Mononuclear cell (primary cell): ENCODE data around the gene STAB2. TPM values are rescaled to one million over a fixed set of nuclear protein-coding genes. Genes with fewer than 3 reads are reported as not detected.

ENCODE experiments used
- H3K27me3 ChIP-seq: 2 replicates; pipeline ENCODE4 v1.6.0; 2011; ENCODE audit warnings: low read length, control low read depth; ENCODE audit not compliant: insufficient read depth
- H3K4me1 ChIP-seq: 2 replicates; pipeline ENCODE4 v1.5.1; 2011; ENCODE audit warnings: mild to moderate bottlenecking, low read length, control low read depth; ENCODE audit not compliant: insufficient read depth
- H3K4me3 ChIP-seq: 2 replicates; pipeline ENCODE4 v1.5.1; 2011; ENCODE audit warnings: mild to moderate bottlenecking, low read length, moderate library complexity
- H3K9me3 ChIP-seq: 2 replicates; pipeline ENCODE4 v1.5.1; 2011; ENCODE audit warnings: low read depth, mild to moderate bottlenecking, control low read depth, low read length
- total RNA-seq: library from RNA; depleted of rRNA; stranded (reverse); fragments of >200 nt; gene quantifications from one replicate; pipeline ENCODE4 v1.2.3, GENCODE V29; 2012

The STAB2 gene
- total RNA-seq, 1 donor = not detected

DNA sequence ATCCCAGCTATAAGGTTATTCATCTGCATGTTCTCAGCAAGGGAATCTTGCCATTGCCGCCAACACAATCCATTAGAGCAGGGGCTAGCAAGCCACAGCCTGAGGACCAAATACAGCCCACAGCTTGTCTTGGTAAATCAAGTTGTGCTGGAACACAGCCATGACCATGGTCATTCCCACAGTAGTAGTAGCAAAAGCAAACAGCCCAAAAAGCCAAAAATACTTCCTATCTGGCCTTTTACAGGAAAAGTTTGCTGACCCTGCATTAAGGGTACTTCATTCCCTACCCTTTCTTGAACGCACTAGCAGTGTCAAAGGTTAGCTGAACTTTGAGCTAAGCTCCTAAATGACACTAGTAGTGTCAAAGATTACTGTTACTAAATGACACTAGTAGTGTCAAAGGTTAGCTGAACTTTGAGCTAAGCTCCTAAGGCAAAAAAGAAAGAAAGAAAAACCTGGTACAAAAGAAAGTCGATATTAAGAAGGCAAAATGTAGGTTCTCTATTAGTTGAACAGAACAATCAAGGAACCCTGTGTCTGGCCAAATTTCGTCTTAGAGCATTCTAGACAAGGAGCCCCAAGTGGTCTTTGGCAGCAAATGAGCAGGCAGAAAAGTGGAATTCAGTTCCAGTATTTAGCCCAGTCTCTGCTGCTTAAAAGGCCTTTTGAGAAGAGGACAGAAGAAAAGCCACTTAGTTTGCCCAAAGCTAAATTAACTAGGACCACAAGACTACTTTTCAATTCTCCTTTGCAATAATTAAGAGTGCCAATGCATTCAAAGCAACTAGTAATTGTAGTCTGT lies 186.2 kb downstream of the STAB2 start:
- H3K9me3 ChIP-seq = no peaks in the 10 kb centered on the region
- H3K4me3 ChIP-seq = no peak overlapping the region
- H3K4me1 ChIP-seq = no peaks in the 10 kb centered on the region

DNA sequence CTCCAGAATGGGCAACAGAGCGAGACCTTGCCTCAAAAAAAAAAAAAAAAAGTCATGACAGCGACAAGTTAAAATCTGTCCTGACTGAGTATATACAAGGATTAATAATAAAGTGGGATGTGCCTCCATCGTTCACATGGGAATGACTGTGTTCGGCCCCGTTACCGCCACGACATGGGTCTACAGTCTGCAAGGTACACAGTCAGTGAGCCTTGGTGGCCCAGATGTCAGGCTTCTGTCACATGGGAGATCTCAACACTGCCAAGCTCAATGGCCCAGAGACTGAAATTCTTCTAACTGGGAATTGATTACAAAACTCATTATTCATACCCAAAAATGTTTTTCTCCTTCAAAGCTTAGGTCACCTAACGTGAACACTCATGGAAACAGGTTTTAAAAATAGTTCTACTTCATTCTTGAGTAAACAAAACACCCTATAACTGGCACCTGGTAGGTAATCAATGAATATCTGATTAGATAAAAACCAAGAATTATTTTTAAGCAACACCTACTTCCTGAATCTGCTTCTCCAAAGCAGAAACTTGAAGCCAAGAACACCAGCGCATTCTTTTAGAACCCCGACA lies 188.0 kb downstream of the STAB2 start:
- no peaks in the 10 kb centered on the region for H3K4me1 ChIP-seq
- no peaks in the 10 kb centered on the region for H3K9me3 ChIP-seq
- no peak overlapping the region for H3K4me3 ChIP-seq
- H3K27me3 ChIP-seq = no peaks in the 10 kb centered on the region

More for the DNA sequence above, 186.2 kb downstream of the STAB2 start:
- H3K27me3 ChIP-seq = no peaks in the 10 kb centered on the region

DNA sequence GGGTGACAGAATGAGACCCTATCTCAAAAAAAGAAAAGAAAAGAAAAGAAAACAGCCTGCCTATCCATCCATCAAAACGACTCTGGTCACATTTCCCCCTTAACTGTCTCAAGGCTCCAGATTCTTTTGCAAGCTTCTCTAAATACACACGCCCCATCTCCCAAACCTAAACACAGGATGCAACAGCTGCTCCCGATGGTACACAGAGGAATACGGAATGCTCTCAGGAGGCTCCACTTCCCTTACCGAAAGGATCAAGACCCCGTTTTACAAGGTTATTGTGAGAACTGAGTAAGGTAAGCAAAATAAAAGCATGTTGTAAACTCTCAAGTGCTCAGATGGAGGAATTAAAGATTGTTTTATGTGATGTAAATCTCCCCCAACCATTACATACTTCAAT lies 191.7 kb downstream of the STAB2 start:
- H3K9me3 ChIP-seq = no peaks in the 10 kb centered on the region
- H3K4me3 ChIP-seq = no peak overlapping the region
- H3K27me3 ChIP-seq = no peaks in the 10 kb centered on the region
- H3K4me1 ChIP-seq = no peaks in the 10 kb centered on the region

DNA sequence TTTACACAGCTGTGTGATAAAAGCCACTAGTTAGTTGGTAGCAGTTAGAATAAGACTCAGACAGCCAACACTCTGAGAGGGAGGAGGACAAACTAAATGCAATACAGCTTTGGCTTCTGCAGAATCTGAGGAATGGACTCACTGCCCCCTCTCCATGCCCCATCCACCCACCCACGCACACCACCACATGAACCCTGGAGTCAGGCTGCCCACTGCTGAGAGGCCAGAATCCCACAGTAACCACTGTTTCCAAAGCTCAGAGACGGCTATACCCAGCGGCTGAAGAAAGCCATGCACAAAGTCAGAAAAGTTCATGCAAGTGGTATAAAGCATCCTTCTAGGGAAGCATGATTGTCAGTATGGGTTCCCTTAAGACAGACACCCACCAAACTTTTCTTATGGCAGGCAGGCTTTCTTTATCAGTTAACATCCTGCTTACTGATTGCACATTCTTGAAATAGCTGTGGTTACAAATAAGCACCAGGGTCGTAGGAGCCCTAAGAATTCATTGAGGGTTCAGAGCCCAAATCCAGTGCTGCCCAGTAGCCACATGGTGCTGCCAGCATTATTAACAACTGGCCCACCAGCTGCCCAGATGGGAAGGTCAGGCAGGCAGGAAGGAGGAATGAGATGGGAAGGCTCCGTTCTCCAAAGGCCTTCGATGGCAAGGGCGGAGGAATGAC lies 192.5 kb downstream of the STAB2 start:
- Histone ChIP-seq H3K9me3 (no peaks in the 10 kb centered on the region), H3K4me1 (no peaks in the 10 kb centered on the region), H3K27me3 (no peaks in the 10 kb centered on the region), H3K4me3 (no peak overlapping the region)

DNA sequence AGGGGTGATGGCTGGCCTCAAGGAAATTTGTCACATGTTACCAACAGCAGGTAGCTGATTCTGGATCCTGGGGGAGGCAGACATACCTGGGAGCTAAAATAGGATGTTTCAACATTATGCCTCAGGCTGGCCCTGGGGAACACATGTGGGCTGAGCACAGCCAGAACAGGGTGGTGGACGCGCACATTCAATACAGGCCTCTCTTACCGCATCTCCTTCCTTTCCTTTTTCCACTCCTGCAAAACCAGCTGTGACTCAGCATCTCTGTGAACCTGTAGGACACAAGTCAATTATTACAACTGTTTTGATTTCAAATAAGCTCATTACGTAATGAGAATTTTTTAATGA lies 193.0 kb downstream of the STAB2 start:
- H3K4me3 ChIP-seq = no peak overlapping the region
- H3K9me3 ChIP-seq = no peaks in the 10 kb centered on the region
- no peaks in the 10 kb centered on the region for H3K4me1 ChIP-seq
- no peaks in the 10 kb centered on the region for H3K27me3 ChIP-seq

DNA sequence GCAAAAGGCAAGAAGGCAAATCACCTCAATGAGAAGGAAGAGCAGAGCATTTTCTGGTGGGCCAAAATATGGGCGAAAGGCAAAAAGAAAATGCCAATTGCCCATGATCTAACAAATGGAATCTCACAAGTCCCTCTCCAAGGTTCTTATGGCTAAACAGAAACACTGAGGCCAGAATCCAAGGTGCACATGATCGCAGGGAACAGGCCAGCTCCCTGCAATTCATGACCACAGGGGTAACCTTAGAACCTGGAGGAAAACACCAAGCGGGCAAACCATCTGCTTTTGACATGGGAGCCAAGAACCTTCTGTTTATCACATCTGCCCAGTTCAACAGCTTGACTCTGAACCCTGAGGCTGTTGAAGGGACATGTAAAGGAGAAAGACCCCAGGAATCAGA lies 193.9 kb downstream of the STAB2 start:
- Histone ChIP-seq H3K9me3 (no peaks in the 10 kb centered on the region), H3K4me3 (no peak overlapping the region), H3K4me1 (no peaks in the 10 kb centered on the region), H3K27me3 (no peaks in the 10 kb centered on the region)

DNA sequence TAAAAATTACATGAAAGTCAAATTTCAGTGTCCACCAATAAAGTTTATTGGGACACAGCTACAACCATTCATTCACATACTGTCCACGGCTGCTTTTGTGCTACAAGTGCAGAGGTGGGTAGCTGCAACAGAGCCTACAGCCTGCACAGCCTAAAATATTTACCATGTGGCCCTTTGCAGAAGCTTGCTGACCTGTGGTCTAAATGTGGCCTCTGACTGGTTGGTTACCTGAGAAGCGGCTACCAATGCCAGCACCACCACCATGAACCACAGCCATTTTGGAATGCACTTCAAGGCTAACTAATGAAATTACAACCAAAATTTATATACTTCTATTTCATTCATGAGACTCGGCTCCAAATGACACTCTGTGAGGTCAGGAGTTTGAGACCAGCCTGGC lies 195.3 kb downstream of the STAB2 start:
- Histone ChIP-seq H3K4me1 (no peaks in the 10 kb centered on the region), H3K4me3 (no peak overlapping the region), H3K27me3 (no peaks in the 10 kb centered on the region), H3K9me3 (no peaks in the 10 kb centered on the region)

DNA sequence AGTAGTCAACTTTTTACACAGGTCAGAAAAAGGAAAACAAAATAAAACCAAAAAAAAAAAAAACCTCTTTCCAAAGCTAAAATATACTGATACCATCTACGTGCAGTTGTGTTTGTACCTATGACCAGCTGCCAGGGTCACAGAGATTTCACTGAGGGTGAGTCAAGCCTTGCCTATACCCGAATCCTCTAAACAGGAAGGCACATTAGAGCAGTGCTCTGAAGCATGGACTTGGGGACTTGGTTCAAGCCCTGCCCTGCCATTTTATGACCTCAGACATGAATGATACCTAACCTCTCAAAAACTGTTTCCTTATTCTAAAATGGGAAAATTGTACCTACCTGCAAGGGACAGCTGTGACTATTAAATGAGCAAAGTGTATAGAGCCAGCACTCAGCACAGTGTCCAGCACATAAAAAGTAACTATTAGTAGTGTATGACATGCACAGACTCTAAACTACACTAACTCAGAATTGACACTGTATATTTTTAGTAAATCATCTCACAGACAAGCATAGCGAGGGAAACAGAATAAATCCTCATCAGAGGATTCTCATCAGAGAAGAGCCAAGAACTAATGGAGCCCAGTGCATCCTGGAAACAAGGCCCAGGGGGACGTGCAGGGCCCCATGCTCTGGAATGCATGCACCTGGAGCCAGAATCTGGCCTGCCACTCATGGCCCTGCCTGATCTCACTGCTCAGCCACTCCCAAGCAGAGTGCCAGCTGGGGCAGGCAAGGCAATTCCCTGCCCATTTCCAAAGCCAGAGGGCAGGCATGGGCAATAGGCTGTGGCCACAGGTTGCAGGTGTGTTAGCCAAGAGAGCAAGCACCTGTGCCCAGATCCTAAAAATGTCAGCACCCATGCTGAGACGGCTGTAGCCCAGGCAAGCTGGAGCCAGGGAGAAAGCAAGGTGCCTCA lies 196.9 kb downstream of the STAB2 start:
- no peak overlapping the region for H3K4me3 ChIP-seq
- H3K4me1 ChIP-seq = no peaks in the 10 kb centered on the region
- H3K9me3 ChIP-seq = no peaks in the 10 kb centered on the region
- no peaks in the 10 kb centered on the region for H3K27me3 ChIP-seq

DNA sequence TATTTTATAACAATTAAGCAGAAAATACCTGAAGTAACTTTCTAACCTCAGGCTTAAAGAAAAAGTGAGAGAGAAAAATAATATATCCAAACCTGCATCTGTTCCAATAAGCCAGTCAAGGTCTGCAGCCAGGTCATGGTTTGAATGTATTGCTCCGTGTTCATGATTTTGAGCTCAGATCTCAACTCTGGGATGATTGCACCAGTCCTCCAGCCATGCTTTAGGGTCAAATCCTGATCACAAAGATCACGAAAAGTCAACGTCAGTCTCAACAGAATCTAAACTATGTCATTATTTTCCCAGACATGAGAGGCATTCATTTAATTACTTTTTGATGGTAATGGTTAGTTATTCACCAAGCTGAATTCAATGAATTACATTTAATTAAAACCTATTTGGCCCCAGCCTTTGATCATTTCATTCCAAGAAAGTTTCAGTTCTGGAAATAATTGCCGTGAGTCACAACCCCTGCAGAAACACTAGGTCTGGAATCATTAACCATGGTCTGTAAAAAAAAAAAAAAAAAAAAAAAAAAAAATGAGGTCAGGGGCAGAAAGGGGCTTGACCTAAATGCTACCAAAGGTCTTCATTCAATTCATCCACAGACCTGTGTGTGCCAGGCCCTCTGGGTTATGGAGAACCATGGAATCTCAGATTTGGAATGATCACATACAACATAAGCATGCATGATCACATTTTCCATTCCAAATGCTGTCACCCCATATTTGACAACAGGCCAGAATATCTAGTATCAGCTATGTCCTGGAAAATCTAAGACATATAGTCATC lies 198.4 kb downstream of the STAB2 start:
- Histone ChIP-seq H3K9me3 (no peaks in the 10 kb centered on the region), H3K4me1 (no peaks in the 10 kb centered on the region), H3K27me3 (no peaks in the 10 kb centered on the region), H3K4me3 (no peak overlapping the region)

DNA sequence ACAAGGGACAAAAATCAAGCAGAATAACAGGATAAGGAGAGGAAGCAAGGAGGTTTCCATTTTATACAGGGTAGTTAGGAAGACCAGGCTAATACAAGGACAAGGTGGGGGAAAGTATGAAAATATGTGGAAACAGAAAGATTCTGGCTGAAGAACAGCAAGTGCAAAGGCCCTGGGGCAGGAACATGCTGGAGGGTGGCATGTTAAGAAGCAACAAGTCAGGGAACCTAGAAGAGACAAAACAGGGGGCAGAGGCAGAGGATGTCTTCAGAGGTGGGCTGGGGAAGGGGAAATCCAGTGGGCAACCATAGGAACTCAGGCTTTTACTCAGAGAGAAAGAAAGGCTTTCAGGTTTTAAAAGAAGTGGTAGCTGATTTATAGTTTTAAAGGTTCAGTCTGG lies 199.1 kb downstream of the STAB2 start:
- Histone ChIP-seq H3K27me3 (no peaks in the 10 kb centered on the region), H3K4me3 (no peak overlapping the region), H3K9me3 (no peaks in the 10 kb centered on the region), H3K4me1 (no peaks in the 10 kb centered on the region)

DNA sequence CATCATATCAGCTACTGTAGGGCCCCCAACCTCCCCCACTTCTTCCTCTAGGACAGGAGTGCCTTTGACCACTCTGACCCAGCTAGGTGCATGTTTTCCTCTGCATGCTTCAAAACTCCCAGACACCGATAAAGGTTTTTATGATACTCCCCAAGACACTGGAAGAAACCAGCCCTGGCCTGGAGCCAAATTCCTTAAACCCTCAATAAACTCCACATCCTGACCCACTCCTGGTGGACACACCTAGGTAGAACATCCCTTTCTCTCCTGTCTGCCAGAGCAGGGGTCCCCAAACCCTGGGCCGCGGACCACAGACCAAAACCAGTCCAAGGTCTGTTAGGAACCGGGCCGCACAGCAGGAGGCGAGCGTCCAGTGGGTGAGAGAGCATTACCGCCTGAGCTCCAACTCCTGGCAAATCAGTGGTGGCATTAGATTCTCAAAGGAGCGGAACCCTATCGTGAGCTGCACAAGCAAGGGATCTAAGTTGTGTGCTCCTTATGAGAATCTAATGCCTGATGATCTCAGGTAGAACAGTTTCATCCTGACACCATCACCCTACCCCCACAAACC lies 204.4 kb downstream of the STAB2 start:
- H3K4me3 ChIP-seq = no peak overlapping the region
- H3K27me3 ChIP-seq = no peaks in the 10 kb centered on the region
- H3K4me1 ChIP-seq = no peaks in the 10 kb centered on the region
- H3K9me3 ChIP-seq = no peaks in the 10 kb centered on the region

DNA sequence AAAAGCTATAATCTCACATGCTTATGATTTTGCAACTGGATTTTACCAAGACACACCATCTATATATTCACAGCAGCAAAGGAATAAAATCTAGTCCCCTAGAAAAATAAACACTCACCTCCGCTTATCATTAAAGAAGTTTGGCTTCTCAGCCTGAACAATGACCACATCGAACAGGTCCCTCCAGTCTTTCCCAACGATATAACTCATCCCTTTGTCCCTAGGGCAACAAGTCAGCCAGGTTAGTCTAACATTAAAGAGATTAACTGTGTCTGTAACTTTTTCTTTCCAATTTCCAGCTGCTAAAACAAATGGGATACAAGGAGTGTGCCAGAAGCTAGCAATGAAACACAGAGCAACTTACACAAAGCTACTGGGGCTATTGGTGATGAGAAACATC lies 206.0 kb downstream of the STAB2 start:
- no peaks in the 10 kb centered on the region for H3K9me3 ChIP-seq
- H3K4me3 ChIP-seq = no peak overlapping the region
- H3K4me1 ChIP-seq = no peaks in the 10 kb centered on the region

DNA sequence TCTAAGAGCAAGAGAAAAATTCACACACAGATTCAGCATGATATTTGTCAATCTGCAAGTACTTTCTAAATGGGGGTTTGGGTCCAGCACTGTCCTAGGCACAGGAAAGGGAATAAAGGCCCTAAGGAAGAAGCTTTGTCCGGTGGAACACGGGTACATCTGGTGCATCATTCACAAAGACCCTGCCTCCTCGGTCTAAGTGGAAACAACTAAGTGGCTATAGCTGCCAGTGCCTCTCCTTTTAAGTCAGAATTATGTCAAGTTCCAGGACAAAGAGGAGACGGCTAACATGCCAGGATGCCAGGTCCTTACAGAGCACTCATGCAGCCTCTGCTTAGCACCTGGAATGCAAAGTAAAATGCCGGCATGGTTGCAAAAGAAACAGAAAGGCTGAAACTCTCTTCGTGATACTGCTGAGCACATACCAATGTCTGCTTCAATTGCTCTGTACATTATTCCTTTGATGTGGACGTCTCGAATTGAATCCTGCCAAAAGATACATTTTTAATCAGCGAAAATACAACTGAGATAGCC lies 206.5 kb downstream of the STAB2 start:
- Histone ChIP-seq H3K4me1 (no peaks in the 10 kb centered on the region), H3K9me3 (no peaks in the 10 kb centered on the region), H3K4me3 (no peak overlapping the region), H3K27me3 (no peaks in the 10 kb centered on the region)

More for the DNA sequence above, 206.0 kb downstream of the STAB2 start:
- H3K27me3 ChIP-seq = no peaks in the 10 kb centered on the region
